GM18858 (cell line): Measurements from ENCODE around the gene PTTG1.

Experiments used
- ATAC-seq: cut with Tn5 transposase; IDR thresholded peaks from one replicate; pipeline ENCODE4 v1.9.1; 2021; ENCODE audit not compliant: unreplicated experiment

PTTG1 gene

GRCh38 chr5:160470437-160471361 is 49.0 kb downstream of the PTTG1 start:
- no peak for ATAC-seq

DNA sequence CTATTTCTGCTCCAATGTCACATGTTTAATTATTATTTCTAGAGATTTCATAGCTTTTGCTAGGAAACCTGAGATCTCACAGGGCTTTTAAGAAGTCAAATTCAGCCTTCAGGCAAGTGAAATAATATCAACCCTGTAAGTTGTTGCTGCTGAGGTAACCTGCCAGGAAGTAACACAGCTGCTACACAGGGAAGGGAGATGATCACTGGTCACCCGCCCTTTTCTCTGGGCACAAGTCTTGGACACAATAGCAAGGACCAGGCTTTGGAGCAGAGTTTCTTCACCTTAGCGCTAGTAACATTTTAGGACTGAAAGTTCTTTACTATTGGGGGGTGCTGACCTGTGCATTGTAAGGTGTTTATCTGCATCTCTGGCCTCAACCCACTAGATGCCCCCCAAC is 50.1 kb downstream of the PTTG1 start:
- ATAC-seq, result no peak

DNA sequence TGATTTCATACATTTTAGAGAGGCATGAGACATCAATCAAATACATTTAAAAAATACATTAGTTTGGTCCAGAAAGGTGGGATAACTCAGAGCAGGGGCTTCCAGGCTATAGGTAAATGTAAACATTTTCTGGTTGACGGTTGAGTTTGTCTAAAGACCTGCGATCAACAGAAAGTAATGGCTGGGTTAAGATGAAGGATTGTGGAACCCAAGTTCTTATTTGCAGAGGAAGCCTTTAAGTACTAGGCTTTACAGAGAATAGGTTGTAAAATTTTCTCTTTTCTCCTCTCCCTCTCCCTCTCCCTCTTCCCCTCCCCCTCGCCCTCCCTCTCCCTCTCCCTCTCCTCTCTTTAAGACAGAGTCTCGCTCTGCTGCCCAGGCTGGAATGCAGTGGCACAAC is 50.8 kb downstream of the PTTG1 start:
- no peak for ATAC-seq

- ATAC-seq, result no peak
Observed at GRCh38 chr5:160473681-160474080, 52.0 kb downstream of the PTTG1 start.

DNA sequence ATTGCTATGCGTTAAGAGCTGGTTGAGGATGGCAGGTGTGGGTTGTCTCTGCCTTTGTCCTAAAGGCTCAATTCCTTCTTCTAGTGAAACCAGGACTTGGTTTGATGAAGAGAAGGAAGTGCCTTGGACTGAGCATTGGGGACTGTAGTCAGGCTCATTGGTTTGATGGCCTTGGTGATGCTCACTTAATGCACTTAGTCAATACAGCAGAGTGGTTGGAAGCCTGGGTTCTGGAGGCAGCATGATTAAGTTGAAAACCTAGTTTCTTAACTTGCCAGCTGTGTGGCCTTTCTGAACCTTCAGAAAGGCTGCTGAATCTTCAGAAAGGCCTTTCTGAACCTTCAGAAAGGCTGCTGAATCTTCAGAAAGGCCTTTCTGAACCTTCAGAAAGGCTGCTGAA is 52.4 kb downstream of the PTTG1 start:
- ATAC-seq, result no peak

DNA sequence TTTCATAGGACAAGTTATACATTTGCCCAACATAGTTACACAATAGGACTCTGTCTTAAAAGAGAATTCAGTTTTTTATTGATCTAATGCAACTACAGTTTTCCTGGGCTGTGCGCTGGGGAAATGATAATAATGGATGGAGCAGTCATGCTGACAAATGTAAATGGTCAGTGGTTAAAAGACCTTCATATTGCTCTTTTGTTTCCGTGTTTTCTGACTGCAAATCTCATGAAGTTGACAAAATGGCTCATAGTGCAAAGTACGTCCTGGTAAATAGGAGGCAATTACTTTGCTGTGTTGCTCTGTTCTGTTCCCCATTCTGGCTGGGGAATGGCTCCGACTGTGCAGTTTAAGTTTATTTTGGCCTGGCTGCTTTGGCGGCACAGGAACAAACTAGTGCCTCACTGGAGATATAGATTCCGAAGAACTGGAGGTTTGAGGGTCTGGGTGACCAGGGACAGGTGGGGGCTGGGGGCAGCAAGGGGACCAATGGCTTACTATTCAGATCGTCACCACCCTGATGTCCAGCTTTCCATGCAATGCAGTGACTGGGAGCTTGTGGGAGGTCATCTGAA is 54.3 kb downstream of the PTTG1 start:
- no peak for ATAC-seq

DNA sequence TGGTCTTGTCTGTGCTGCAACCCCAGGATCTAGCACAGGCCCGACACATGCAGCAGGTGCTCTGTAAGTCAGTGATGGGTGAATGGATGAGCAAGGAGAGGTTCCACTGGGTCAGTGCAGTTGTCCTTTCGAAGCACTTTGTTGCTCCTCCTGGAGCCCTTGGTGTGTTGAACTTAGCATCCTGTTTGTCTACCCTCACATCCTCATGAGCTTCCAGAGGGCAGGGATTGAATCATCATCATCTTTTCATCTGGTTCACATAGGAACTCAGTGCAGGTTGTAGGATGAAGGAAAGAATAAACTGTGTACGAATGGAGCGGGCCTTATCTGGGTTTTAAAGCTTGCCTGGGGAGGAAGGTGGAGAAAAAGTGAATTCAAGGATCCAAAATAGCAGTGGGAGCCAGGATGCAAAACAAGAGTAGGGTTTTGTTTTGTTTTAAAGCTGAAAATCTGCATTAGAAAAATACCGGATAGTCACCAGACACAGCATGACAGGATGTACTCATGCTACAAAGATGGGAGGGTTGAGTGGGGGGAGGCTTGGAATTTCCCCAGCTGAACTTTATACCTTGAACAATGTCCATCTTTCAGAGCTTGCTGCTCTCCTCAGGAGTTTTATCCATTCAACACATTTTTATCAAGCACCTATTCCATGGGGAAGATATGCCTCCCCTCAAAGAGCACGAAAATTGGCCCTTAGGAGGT is 55.8 kb downstream of the PTTG1 start:
- no peak for ATAC-seq

GRCh38 chr5:160478163-160478562 is 56.5 kb downstream of the PTTG1 start:
- no peak for ATAC-seq
